Measurements from ENCODE around the gene PTPRB. TPM values are rescaled to one million over a fixed set of nuclear protein-coding genes. Genes with fewer than 3 reads are reported as not detected.

Gene PTPRB
- total and polyA plus RNA-seq, 2 of the 8 experiments (the other 6 are each of a cell fraction or from before 2014, with no cell fraction given): 0.36 to 0.58 TPM

DNA sequence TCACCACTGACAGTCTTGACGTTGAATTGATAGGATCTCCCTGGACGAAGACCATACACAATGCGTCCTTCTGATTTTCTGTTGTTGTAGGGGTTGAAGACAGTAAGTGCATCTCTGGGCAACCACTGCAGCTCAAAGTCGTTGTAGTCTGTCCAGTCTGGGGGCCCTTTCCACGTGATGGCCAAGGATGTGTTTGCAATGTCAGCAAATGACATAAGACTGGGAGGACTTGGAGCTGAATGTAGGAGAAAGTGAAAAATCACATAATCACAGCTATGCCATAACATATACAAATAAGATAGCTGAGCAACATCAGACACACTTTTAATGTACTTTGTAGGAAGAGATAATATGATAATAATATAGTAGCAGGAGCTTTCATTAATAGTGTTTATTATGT, 77.8 kb downstream of the PTPRB start:
- 92% methylated on average over 5 of the region's 5 CpGs; no CpG with 5 or more reads in 1 of the 2 experiments for whole genome bisulfite sequencing, 2 experiments (ENCODE audit: extremely low coverage in 1 of 2, insufficient coverage in 1 of 2, insufficient read length in 1 of 2, insufficient replicate concordance in 2 of 2, low coverage in 1 of 2, low lambda C conversion rate in 2 of 2, missing lambda C conversion rate in 1 of 2)
- Histone ChIP-seq H3K18ac (ENCODE audit: extremely low read depth, low read length) (no peak overlapping the region), H2BK15ac (ENCODE audit: low read length) (no peak overlapping the region), H3K9me3 (ENCODE audit: insufficient read depth in 2 of 2, low read depth in 1 of 2, low read length in 1 of 2) (no peaks in the 10 kb centered on the region; a peak in 2 of 4 replicates), H3K4me1 (replicated peaks in 1 of 4; ENCODE audit: control insufficient read depth in 3 of 4, insufficient read depth in 4 of 4, low read length in 3 of 4) (peaks cover 0 to 2% (median 0%) of the 10 kb centered on the region in 4 experiments; a peak in 1 of 7 replicates), H4K91ac (replicated peaks; ENCODE audit: insufficient read length, low read length) (no peak overlapping the region), H3K23me2 (ENCODE audit: low read depth, low read length) (no peaks in the 10 kb centered on the region), H2AFZ (ENCODE audit: low read length) (no peak overlapping the region), H2BK20ac (ENCODE audit: low read length) (no peak overlapping the region), H3K9ac (replicated peaks in 1 of 4; ENCODE audit: extremely low read depth in 1 of 4, low read depth in 3 of 4, low read length in 3 of 4) (no peak overlapping the region), H4K8ac (ENCODE audit: extremely low read depth, insufficient read depth, low read length) (no peak overlapping the region), H2AK5ac (ENCODE audit: low read depth, low read length) (no peak overlapping the region), H2BK5ac (ENCODE audit: low read depth, low read length) (no peak overlapping the region), H3K27me3 (replicated peaks in 1 of 4; ENCODE audit: control insufficient read depth in 3 of 4, extremely low read depth in 1 of 4, insufficient read depth in 3 of 4, low read length in 3 of 4) (no peaks in the 10 kb centered on the region), H4K5ac (ENCODE audit: insufficient read length, low read depth, low read length) (no peak overlapping the region), H3K4me3 (ENCODE audit: extremely low read depth in 1 of 4, insufficient read depth in 2 of 4, low read depth in 3 of 4, low read length in 4 of 4) (no peak overlapping the region), H3K36me3 (ENCODE audit: control insufficient read depth in 2 of 4, insufficient read depth in 4 of 4, low read length in 3 of 4) (no peaks in the 10 kb centered on the region; a peak in 1 of 8 replicates), H3K23ac (ENCODE audit: insufficient read length) (no peak overlapping the region), H3K79me2 (ENCODE audit: control insufficient read depth in 1 of 2, insufficient read depth in 2 of 2, low read length in 2 of 2) (no peaks in the 10 kb centered on the region), H3K4ac (replicated peaks; ENCODE audit: insufficient read length, low read depth, low read length) (no peak overlapping the region), H4K20me1 (replicated peaks in 1 of 2; ENCODE audit: control insufficient read depth in 1 of 2, insufficient read depth in 2 of 2, low read length in 2 of 2) (no peaks in the 10 kb centered on the region), H3K4me2 (ENCODE audit: insufficient read depth in 1 of 2, low read depth in 2 of 2, low read length in 2 of 2) (no peak overlapping the region), H3K79me1 (ENCODE audit: low read depth, low read length) (no peaks in the 10 kb centered on the region), H2BK120ac (replicated peaks; ENCODE audit: low read depth, low read length) (no peak overlapping the region), H2BK12ac (ENCODE audit: low read depth, low read length) (no peak overlapping the region), H3K56ac (replicated peaks; ENCODE audit: insufficient read length, low read depth, low read length) (no peak overlapping the region), H3K27ac (ENCODE audit: low read depth, low read length) (no peak overlapping the region), H3K14ac (ENCODE audit: insufficient read length) (no peak overlapping the region)
- CTCF ChIA-PET (ENCODE audit: partially characterized antibody): interaction anchor here (0.6 to 1.4 kb wide), 3 partner anchors 71 to 596 kb away, joined by 3 read pairs; no protein-coding TSS in a partner anchor
- POLR2A ChIA-PET (ENCODE audit: partially characterized antibody): no interaction called here
- no peak for FAIRE-seq
- DNase-seq (ENCODE audit: low read depth in 1 of 2, low spot score in 2 of 2): no peak
- TF ChIP-seq PHF8 (conservative IDR thresholded peaks at IDR 0.05; ENCODE audit: low read depth, low read length) (no peak), TAF1 (IDR thresholded peaks at IDR 0.05; ENCODE audit: low read depth, low read length) (no peak), HDAC6 (IDR thresholded peaks at IDR 0.05; ENCODE audit: low read depth, low read length) (no peak), FOSL1 (IDR thresholded peaks at IDR 0.05; ENCODE audit: insufficient read depth, low read depth, low read length) (no peak), SUZ12 (IDR thresholded peaks at IDR 0.05; ENCODE audit: low read length) (no peak), KDM1A (IDR thresholded peaks at IDR 0.05; ENCODE audit: borderline replicate concordance, low read length) (no peak), SRF (IDR thresholded peaks at IDR 0.05; ENCODE audit: low read depth, low read length) (no peak), CHD1 (IDR thresholded peaks at IDR 0.05; ENCODE audit: low read depth, low read length) (no peak), CHD2 (IDR thresholded peaks at IDR 0.05; ENCODE audit: low read length) (no peak)
- TF ChIP-seq, protein P1, sequence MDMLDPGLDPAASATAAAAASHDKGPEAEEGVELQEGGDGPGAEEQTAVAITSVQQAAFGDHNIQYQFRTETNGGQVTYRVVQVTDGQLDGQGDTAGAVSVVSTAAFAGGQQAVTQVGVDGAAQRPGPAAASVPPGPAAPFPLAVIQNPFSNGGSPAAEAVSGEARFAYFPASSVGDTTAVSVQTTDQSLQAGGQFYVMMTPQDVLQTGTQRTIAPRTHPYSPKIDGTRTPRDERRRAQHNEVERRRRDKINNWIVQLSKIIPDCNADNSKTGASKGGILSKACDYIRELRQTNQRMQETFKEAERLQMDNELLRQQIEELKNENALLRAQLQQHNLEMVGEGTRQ (IDR thresholded peaks at IDR 0.05; ENCODE audit: low read length): no peak
- TF ChIP-seq, protein P2, sequence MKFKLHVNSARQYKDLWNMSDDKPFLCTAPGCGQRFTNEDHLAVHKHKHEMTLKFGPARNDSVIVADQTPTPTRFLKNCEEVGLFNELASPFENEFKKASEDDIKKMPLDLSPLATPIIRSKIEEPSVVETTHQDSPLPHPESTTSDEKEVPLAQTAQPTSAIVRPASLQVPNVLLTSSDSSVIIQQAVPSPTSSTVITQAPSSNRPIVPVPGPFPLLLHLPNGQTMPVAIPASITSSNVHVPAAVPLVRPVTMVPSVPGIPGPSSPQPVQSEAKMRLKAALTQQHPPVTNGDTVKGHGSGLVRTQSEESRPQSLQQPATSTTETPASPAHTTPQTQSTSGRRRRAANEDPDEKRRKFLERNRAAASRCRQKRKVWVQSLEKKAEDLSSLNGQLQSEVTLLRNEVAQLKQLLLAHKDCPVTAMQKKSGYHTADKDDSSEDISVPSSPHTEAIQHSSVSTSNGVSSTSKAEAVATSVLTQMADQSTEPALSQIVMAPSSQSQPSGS (IDR thresholded peaks at IDR 0.05; ENCODE audit: low read length): no peak
- TF ChIP-seq, protein P3, sequence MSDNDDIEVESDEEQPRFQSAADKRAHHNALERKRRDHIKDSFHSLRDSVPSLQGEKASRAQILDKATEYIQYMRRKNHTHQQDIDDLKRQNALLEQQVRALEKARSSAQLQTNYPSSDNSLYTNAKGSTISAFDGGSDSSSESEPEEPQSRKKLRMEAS (IDR thresholded peaks at IDR 0.05): no peak

Measured in H1 (cell line).